ENCODE data around the gene TNK2.

- no peak for TF ChIP-seq CTCF (IDR thresholded peaks at IDR 0.05; ENCODE audit: insufficient read depth, low read length, poor library complexity, severe bottlenecking)
- no peak for TF ChIP-seq EZH2phosphoT487 (conservative IDR thresholded peaks at IDR 0.05; ENCODE audit: low read length)
Observed at GRCh38 chr3:195897853-195898415, 10.4 kb downstream of the TNK2 start.
